ENCODE data around the gene GNAZ. TPM values are rescaled to one million over a fixed set of nuclear protein-coding genes. Genes with fewer than 3 reads are reported as not detected.

Gene GNAZ
- total RNA-seq, 1 experiment from 2014 or later: 0.48 TPM

DNA sequence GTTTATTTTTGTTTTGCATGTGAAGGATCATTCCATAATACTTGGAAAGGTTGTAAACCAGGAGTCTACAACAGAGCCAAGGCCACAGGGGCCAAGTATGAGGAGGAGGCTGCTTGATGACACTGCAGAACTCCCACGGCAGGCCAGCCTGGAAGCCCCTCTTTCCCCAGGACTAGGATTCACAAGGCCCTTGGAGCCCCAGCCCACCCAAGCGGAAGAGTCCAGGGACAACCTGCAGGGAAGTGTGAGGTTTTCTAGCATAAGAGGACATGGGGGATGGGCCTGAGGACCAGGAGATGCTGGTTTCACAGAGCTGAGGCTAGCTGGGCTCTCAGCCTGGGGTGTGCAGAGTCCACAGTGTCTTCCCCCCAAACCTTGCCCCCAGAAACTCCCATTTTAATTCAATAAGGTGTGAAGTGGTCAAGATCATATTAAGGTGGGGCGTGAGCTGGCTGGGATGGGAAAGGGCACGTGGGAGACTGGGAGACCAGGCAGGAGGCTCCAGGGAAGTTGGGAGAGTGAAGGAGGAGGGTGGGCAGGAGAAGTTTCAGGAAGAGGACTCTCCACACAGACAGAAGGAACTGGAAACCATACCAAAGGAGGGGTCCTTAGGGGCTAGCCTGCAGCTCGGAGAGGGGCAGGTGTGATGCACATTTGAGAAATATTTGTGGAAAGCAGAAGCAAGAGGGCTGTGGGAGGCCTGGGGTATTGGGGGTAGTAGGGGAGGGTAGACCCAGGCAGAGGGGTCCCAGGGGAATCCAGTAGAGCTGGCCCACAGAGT lies 12.4 kb downstream of the GNAZ start:
- Mint-ChIP-seq H3K4me1 (ENCODE audit: low read depth, unreplicated experiment) (peaks cover 10% of the 10 kb centered on the region), H3K9me3 (ENCODE audit: unreplicated experiment) (no peaks in the 10 kb centered on the region), H3K4me3 (ENCODE audit: unreplicated experiment) (no peak overlapping the region), H3K27ac (ENCODE audit: unreplicated experiment) (no peak overlapping the region), H3K36me3 (ENCODE audit: insufficient read depth, unreplicated experiment) (no peaks in the 10 kb centered on the region), H3K27me3 (ENCODE audit: insufficient read depth, unreplicated experiment) (no peaks in the 10 kb centered on the region)
- H3K9me3 ChIP-seq: no peaks in the 10 kb centered on the region
- POLR2A ChIA-PET: no interaction called here
- H3K4me3 ChIP-seq (ENCODE audit: low read depth, low read length): no peak overlapping the region
- no TSS peak for BruUV-seq (replicated peaks)
- CTCF ChIA-PET: no interaction called here
- no peaks in the 10 kb centered on the region for H3K27me3 ChIP-seq (replicated peaks; ENCODE audit: control insufficient read depth, insufficient read depth, low read length)
- no peak for DNase-seq
- intact Hi-C loops (cut with micrococcal nuclease; ENCODE audit: unreplicated experiment): no loop called here
- no peaks in the 10 kb centered on the region for H3K4me1 ChIP-seq
- H3K36me3 ChIP-seq (ENCODE audit: control insufficient read depth, insufficient read depth, low read length): no peaks in the 10 kb centered on the region
- TF ChIP-seq, protein P1, sequence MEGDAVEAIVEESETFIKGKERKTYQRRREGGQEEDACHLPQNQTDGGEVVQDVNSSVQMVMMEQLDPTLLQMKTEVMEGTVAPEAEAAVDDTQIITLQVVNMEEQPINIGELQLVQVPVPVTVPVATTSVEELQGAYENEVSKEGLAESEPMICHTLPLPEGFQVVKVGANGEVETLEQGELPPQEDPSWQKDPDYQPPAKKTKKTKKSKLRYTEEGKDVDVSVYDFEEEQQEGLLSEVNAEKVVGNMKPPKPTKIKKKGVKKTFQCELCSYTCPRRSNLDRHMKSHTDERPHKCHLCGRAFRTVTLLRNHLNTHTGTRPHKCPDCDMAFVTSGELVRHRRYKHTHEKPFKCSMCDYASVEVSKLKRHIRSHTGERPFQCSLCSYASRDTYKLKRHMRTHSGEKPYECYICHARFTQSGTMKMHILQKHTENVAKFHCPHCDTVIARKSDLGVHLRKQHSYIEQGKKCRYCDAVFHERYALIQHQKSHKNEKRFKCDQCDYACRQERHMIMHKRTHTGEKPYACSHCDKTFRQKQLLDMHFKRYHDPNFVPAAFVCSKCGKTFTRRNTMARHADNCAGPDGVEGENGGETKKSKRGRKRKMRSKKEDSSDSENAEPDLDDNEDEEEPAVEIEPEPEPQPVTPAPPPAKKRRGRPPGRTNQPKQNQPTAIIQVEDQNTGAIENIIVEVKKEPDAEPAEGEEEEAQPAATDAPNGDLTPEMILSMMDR (IDR thresholded peaks at IDR 0.05; ENCODE audit: insufficient read depth in 1 of 2, low read depth in 1 of 2, low read length in 1 of 2, severe bottlenecking in 1 of 2, unreplicated experiment in 1 of 2): no peak

DNA sequence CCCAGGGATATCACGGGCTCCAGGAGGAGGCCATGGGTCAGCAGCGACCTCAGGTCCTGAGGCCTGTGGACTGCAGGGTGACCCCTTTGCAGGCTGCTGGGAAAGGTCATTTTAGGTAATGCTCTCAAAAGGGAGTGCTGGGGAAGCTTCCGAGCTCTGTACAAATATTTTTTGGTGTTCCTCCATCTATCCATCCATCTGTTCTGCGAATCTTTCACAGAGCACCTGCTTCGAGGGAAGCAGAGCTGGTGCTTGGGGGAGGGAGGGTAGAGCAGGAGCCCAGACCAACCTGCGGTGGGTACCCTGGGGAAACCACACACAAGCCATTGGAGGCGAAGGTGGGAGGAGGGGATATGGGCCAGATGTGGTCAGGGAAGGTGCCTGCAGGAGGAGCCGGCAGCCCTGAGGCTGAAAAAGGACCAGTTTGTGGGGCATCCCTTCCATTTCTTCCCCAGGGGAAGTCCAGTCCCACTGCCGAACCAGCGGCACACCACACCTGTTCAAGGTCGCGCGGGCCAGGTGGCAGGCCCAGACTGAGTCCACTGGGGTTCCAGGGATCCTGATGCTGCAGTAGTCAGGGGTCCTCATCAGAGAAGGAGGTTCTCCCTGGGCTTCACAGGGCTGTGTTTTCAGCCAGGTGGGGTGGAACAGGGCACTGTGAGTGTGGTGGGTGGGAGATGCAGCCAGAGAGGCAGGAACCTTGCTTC lies 13.1 kb downstream of the GNAZ start:
- H3K4me1 ChIP-seq: no peaks in the 10 kb centered on the region
- peaks cover 10% of the 10 kb centered on the region for H3K4me1 Mint-ChIP-seq (ENCODE audit: low read depth, unreplicated experiment)
- no peaks in the 10 kb centered on the region for H3K36me3 ChIP-seq (ENCODE audit: control insufficient read depth, insufficient read depth, low read length)
- CTCF ChIA-PET: no interaction called here
- H3K9me3 Mint-ChIP-seq (ENCODE audit: unreplicated experiment): no peaks in the 10 kb centered on the region
- TF ChIP-seq, protein P1 (IDR thresholded peaks at IDR 0.05; ENCODE audit: insufficient read depth in 1 of 2, low read depth in 1 of 2, low read length in 1 of 2, severe bottlenecking in 1 of 2, unreplicated experiment in 1 of 2): no peak
- BruUV-seq (replicated peaks): no TSS peak
- H3K4me3 Mint-ChIP-seq (ENCODE audit: unreplicated experiment): no peak overlapping the region
- no peaks in the 10 kb centered on the region for H3K36me3 Mint-ChIP-seq (ENCODE audit: insufficient read depth, unreplicated experiment)
- no peaks in the 10 kb centered on the region for H3K27me3 ChIP-seq (replicated peaks; ENCODE audit: control insufficient read depth, insufficient read depth, low read length)
- H3K27ac Mint-ChIP-seq (ENCODE audit: unreplicated experiment): no peak overlapping the region
- H3K4me3 ChIP-seq (ENCODE audit: low read depth, low read length): no peak overlapping the region
- intact Hi-C loops (cut with micrococcal nuclease; ENCODE audit: unreplicated experiment): no loop called here
- POLR2A ChIA-PET: interaction anchor here (0.6 kb wide), 1 partner anchor 541 kb away, joined by 5 read pairs; no protein-coding TSS in a partner anchor
- H3K27me3 Mint-ChIP-seq (ENCODE audit: insufficient read depth, unreplicated experiment): no peaks in the 10 kb centered on the region
- H3K9me3 ChIP-seq: no peaks in the 10 kb centered on the region
- DNase-seq: no peak

DNA sequence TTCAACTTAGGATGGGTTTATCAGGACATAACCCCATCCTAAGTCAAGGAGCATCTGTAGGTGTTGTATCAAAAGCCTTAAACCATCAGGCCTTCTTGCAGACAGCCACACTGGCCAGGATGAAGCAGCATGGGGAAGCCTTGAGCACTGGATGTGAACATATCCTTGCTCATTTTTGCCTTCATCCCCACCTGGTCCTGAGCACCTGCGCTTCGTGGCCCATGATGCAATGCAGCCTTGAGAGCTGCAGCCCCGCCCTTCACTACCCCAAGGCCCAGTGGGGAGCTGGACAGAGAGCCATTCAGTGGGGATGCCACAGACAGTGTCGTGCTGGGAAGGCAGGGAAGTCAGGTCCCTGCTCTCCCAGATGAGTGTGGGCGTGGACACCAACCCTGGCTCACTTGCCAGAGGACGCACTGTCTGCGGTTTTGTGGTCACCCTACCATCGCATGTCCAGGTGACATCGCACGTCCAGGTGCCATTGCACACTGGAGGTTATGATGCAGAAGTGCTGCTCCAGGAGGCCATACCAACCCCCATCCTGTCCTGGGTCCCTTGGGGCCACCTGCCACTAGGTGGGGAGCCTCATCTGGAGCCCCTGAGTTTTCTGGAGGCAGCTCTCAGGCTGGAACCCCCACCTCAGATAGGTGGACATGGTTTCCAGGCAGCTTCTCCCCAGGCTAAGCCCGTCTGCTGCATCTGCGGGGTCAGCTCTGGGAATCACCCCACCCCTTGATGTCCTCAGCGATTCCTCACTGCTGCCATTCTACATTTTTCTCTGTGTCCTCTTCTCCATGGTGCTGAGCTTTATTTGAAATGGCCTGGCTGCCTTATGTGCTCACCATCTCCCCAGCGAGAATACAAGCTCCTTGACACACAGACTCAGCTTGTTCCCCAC lies 14.4 kb downstream of the GNAZ start:
- Mint-ChIP-seq H3K9me3 (ENCODE audit: unreplicated experiment) (no peaks in the 10 kb centered on the region), H3K36me3 (ENCODE audit: insufficient read depth, unreplicated experiment) (no peaks in the 10 kb centered on the region), H3K4me3 (ENCODE audit: unreplicated experiment) (no peak overlapping the region), H3K27me3 (ENCODE audit: insufficient read depth, unreplicated experiment) (no peaks in the 10 kb centered on the region), H3K4me1 (ENCODE audit: low read depth, unreplicated experiment) (peaks cover 2% of the 10 kb centered on the region), H3K27ac (ENCODE audit: unreplicated experiment) (no peak overlapping the region)
- Histone ChIP-seq H3K4me1 (no peaks in the 10 kb centered on the region), H3K36me3 (ENCODE audit: control insufficient read depth, insufficient read depth, low read length) (no peaks in the 10 kb centered on the region), H3K4me3 (ENCODE audit: low read depth, low read length) (no peak overlapping the region), H3K9me3 (no peaks in the 10 kb centered on the region), H3K27me3 (replicated peaks; ENCODE audit: control insufficient read depth, insufficient read depth, low read length) (no peaks in the 10 kb centered on the region; the same call in 1 of the 2 replicates)
- CTCF ChIA-PET: no interaction called here
- POLR2A ChIA-PET: interaction anchor here (0.6 kb wide), 1 partner anchor 543 kb away, joined by 5 read pairs; no protein-coding TSS in a partner anchor
- TF ChIP-seq, protein P1 (IDR thresholded peaks at IDR 0.05; ENCODE audit: insufficient read depth in 1 of 2, low read depth in 1 of 2, low read length in 1 of 2, severe bottlenecking in 1 of 2, unreplicated experiment in 1 of 2): no peak
- intact Hi-C loops (cut with micrococcal nuclease; ENCODE audit: unreplicated experiment): no loop called here
- no TSS peak for BruUV-seq (replicated peaks)
- no peak for DNase-seq
